Transverse colon (tissue), 4 donors: ENCODE data around the gene RNLS. TPM values are rescaled to one million over a fixed set of nuclear protein-coding genes. Genes with fewer than 3 reads are reported as not detected.
"Not testable (repeated sequence)": the region's sequence is repeated elsewhere in the genome, so short reads cannot be mapped to it uniquely, and the experiment has no call there.

Source experiments
- DNase-seq: peaks from one replicate; pipeline ENCODE4 v3.0.0-alpha.2; 2019
- H3K27ac ChIP-seq, 4 donors: fragments of 200-600 bp; sonication (generic); 2 replicates each; pipeline ENCODE4 v1.5.1; 2016 to 2018; ENCODE audit warnings: inconsistent platforms in 4 of 4
- H3K27me3 ChIP-seq: fragments of 200-600 bp; sonication (generic); 2 replicates; pipeline ENCODE4 v1.5.1; 2017; ENCODE audit warnings: inconsistent platforms
- H3K36me3 ChIP-seq, 4 donors: fragments of 200-600 bp; sonication (generic); 2 replicates each; pipeline ENCODE4 v1.5.1; 2017 to 2019; ENCODE audit warnings: inconsistent platforms in 4 of 4
- H3K4me1 ChIP-seq, 4 donors: fragments of 200-600 bp; sonication (generic); 2 replicates each; pipeline ENCODE4 v1.5.1; 2017 to 2020; ENCODE audit warnings: inconsistent platforms in 4 of 4
- H3K4me3 ChIP-seq, 4 donors: fragments of 200-600 bp; sonication (generic); 1 replicate in 1 of 4; 2 replicates in 3 of 4; pipeline versions ENCODE4 v1.5.1 to v1.6.1; 2017 to 2019; ENCODE audit warnings: inconsistent platforms in 4 of 4
- H3K9me3 ChIP-seq, 2 donors: fragments of 200-600 bp; sonication (generic); 2 replicates each; pipeline ENCODE4 v1.5.1; 2017 to 2019; ENCODE audit warnings: inconsistent platforms in 2 of 2
- CTCF ChIP-seq, 5 experiments: fragments of 200-600 bp in 3 of 5; fragments of 450-650 bp in 2 of 5; sonication (generic) in 3 of 5; IDR thresholded peaks; 1 replicate in 2 of 5; 2 replicates in 3 of 5; pipeline ENCODE4 v1.5.1; 2016 to 2017; ENCODE audit warnings: antibody characterized with exemption in 5 of 5, inconsistent platforms in 3 of 5, mild to moderate bottlenecking in 2 of 5, moderate library complexity in 1 of 5
- EP300 ChIP-seq: sonication (generic); formaldehyde crosslinking; IDR thresholded peaks from one replicate; pipeline ENCODE4 v1.6.1; 2017; ENCODE audit warnings: antibody characterized with exemption, low read depth
- POLR2A ChIP-seq: fragments of 450-650 bp; IDR thresholded peaks from one replicate; pipeline ENCODE4 v1.6.1; 2016; ENCODE audit warnings: antibody characterized with exemption, mild to moderate bottlenecking, moderate library complexity
- POLR2AphosphoS5 ChIP-seq, 3 donors: sonication (generic); formaldehyde crosslinking; IDR thresholded peaks; one replicate each; pipeline ENCODE4 v1.6.1; 2016; ENCODE audit warnings: antibody characterized with exemption in 3 of 3
- WGBS, 2 donors: methylation state at CpG; one replicate each; pipeline ENCODE4 v1.1.5; 2018; ENCODE audit warnings: low coverage in 1 of 2; 5-methylcytosine and 5-hydroxymethylcytosine counted together
- in situ Hi-C, 4 donors: fragments of 200-750 bp; cut with MboI; loops; one replicate each; pipeline versions ENCODE4 v1.15.0 to v1.15.1; 2017; ENCODE audit warnings: low sequenced_read_pairs in 3 of 4, low pct_ligation_motif_present in 1 of 4, low pct_unique_long_range_greater_than_20kb in 1 of 4
- intact Hi-C: fragments of 100-400 bp; cut with DNase I; formaldehyde crosslinking; loops from one replicate; pipeline ENCODE4 v1.15.1; 2023; ENCODE audit warnings: low total_unique reads
- total RNA-seq, 4 donors: library from RNA; depleted of rRNA; stranded (reverse); fragments of >200 nt; gene quantifications; one replicate each; pipeline ENCODE4 v1.1.0, GENCODE V29; 2016

Gene RNLS
- total RNA-seq, 4 donors from 2014 or later: 2.4 to 78.2 (median 28.9) TPM

- H3K27ac ChIP-seq: no peak overlapping the region
- no peak for DNase-seq
- H3K4me3 ChIP-seq: no peak overlapping the region
- TF ChIP-seq POLR2AphosphoS5 (IDR thresholded peaks at IDR 0.05): no peak
- no peak for TF ChIP-seq POLR2A
- TF ChIP-seq EP300: no peak
- no peak for TF ChIP-seq CTCF (IDR thresholded peaks at IDR 0.05)
- intact Hi-C loops: no loop called here
- in situ Hi-C loops: no loop called here
- H3K9me3 ChIP-seq: no peaks in the 10 kb centered on the region
- no peaks in the 10 kb centered on the region for H3K27me3 ChIP-seq
- peaks cover 0 to 17% (median 8%) of the 10 kb centered on the region in 4 donors for H3K4me1 ChIP-seq
- 92 to 97% methylated on average over 2 of the region's 2 CpGs for WGBS, 2 donors
- H3K36me3 ChIP-seq: no peaks in the 10 kb centered on the region
These were observed 216.3 kb downstream of the RNLS start for GRCh38 chr10:88366772-88367171.

- no peak for DNase-seq
- TF ChIP-seq CTCF (IDR thresholded peaks at IDR 0.05) (no peak), POLR2AphosphoS5 (IDR thresholded peaks at IDR 0.05) (no peak), POLR2A (no peak), EP300 (no peak)
- Histone ChIP-seq H3K4me3 (no peak overlapping the region), H3K27ac (no peak overlapping the region), H3K27me3 (no peaks in the 10 kb centered on the region), H3K36me3 (no peaks in the 10 kb centered on the region), H3K4me1 (no peaks in the 10 kb centered on the region), H3K9me3 (no peaks in the 10 kb centered on the region)
- in situ Hi-C loops (no loop called here), intact Hi-C loops (no loop called here)
- WGBS, 2 donors: 83 to 86% methylated on average over 7 of the region's 7 CpGs
These were observed 220.9 kb downstream of the RNLS start for GRCh38 chr10:88361995-88362807.

- in situ Hi-C loops (no loop called here), intact Hi-C loops (no loop called here)
- H3K9me3 ChIP-seq: no peaks in the 10 kb centered on the region
- WGBS, 2 donors: 70 to 82% methylated on average over 2 of the region's 2 CpGs
- H3K4me1 ChIP-seq: no peaks in the 10 kb centered on the region
- H3K27ac ChIP-seq: no peak overlapping the region
- no peak overlapping the region for H3K4me3 ChIP-seq
- H3K27me3 ChIP-seq: no peaks in the 10 kb centered on the region
- no peak for TF ChIP-seq POLR2AphosphoS5 (IDR thresholded peaks at IDR 0.05)
- TF ChIP-seq POLR2A: no peak
- TF ChIP-seq EP300: no peak
- no peak for DNase-seq
- H3K36me3 ChIP-seq: no peaks in the 10 kb centered on the region
These were observed 221.6 kb downstream of the RNLS start for GRCh38 chr10:88361494-88361893.

- H3K9me3 ChIP-seq, H3K36me3 ChIP-seq, DNase-seq, H3K27ac ChIP-seq, intact Hi-C loops, H3K4me3 ChIP-seq, H3K4me1 ChIP-seq, in situ Hi-C loops, H3K27me3 ChIP-seq: not testable (repeated sequence)
- WGBS, 2 donors: 89 to 100% methylated on average over 6 to 12 of the region's 12 CpGs
These were observed 227.4 kb downstream of the RNLS start for GRCh38 chr10:88355750-88356149.

- Histone ChIP-seq H3K4me3 (no peak overlapping the region), H3K9me3 (no peaks in the 10 kb centered on the region), H3K27me3 (no peaks in the 10 kb centered on the region), H3K36me3 (no peaks in the 10 kb centered on the region), H3K27ac (no peak overlapping the region), H3K4me1 (peaks cover 0 to 11% (median 0%) of the 10 kb centered on the region in 4 donors)
- in situ Hi-C loops: no loop called here
- intact Hi-C loops: no loop called here
- WGBS, 2 donors: 87 to 94% methylated on average over 2 to 3 of the region's 3 CpGs
- no peak for DNase-seq
- TF ChIP-seq POLR2A (no peak), EP300 (no peak), POLR2AphosphoS5 (IDR thresholded peaks at IDR 0.05) (no peak), CTCF (IDR thresholded peaks at IDR 0.05) (no peak)
These were observed 235.4 kb downstream of the RNLS start for GRCh38 chr10:88347597-88348304.
